Measurements from ENCODE around the gene CXCR1. TPM values are rescaled to one million over a fixed set of nuclear protein-coding genes. Genes with fewer than 3 reads are reported as not detected.

The CXCR1 gene
- total and polyA plus RNA-seq, 7 donors, result 0.07 to 1.2 (median 0.46) TPM; not detected in 4

GRCh38 chr2:218155953-218156479 lies 10.7 kb downstream of the CXCR1 start:
- Histone ChIP-seq H3K9me3 (no peaks in the 10 kb centered on the region), H3K27ac (no peak overlapping the region), H3K4me3 (no peak overlapping the region), H3K4me1 (no peaks in the 10 kb centered on the region), H3K36me3 (no peaks in the 10 kb centered on the region), H3K27me3 (no peaks in the 10 kb centered on the region)
- intact Hi-C loops (cut with DNase I), result no loop called here
- TF ChIP-seq POLR2A (IDR thresholded peaks at IDR 0.05) (no peak), POLR2AphosphoS5 (IDR thresholded peaks at IDR 0.05) (no peak), EP300 (IDR thresholded peaks at IDR 0.05) (no peak)
- TF ChIP-seq, protein P1, sequence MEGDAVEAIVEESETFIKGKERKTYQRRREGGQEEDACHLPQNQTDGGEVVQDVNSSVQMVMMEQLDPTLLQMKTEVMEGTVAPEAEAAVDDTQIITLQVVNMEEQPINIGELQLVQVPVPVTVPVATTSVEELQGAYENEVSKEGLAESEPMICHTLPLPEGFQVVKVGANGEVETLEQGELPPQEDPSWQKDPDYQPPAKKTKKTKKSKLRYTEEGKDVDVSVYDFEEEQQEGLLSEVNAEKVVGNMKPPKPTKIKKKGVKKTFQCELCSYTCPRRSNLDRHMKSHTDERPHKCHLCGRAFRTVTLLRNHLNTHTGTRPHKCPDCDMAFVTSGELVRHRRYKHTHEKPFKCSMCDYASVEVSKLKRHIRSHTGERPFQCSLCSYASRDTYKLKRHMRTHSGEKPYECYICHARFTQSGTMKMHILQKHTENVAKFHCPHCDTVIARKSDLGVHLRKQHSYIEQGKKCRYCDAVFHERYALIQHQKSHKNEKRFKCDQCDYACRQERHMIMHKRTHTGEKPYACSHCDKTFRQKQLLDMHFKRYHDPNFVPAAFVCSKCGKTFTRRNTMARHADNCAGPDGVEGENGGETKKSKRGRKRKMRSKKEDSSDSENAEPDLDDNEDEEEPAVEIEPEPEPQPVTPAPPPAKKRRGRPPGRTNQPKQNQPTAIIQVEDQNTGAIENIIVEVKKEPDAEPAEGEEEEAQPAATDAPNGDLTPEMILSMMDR (IDR thresholded peaks at IDR 0.05), result no peak
- DNase-seq, result no peak
- WGBS, 2 donors, result 86 to 88% methylated on average over 7 of the region's 7 CpGs

- no peaks in the 10 kb centered on the region for H3K4me1 ChIP-seq
- no peaks in the 10 kb centered on the region for H3K27me3 ChIP-seq
- intact Hi-C loops (cut with DNase I), result no loop called here
- WGBS, 2 donors, result 18 to 71% methylated on average over 1 of the region's 1 CpG
- no peak for DNase-seq
- no peaks in the 10 kb centered on the region for H3K9me3 ChIP-seq
- TF ChIP-seq POLR2AphosphoS5 (IDR thresholded peaks at IDR 0.05) (no peak), POLR2A (IDR thresholded peaks at IDR 0.05) (no peak)
- H3K27ac ChIP-seq, result no peak overlapping the region
- H3K36me3 ChIP-seq, result no peaks in the 10 kb centered on the region
- no peak overlapping the region for H3K4me3 ChIP-seq
These were observed 14.0 kb downstream of the CXCR1 start for GRCh38 chr2:218152777-218153176.

DNA sequence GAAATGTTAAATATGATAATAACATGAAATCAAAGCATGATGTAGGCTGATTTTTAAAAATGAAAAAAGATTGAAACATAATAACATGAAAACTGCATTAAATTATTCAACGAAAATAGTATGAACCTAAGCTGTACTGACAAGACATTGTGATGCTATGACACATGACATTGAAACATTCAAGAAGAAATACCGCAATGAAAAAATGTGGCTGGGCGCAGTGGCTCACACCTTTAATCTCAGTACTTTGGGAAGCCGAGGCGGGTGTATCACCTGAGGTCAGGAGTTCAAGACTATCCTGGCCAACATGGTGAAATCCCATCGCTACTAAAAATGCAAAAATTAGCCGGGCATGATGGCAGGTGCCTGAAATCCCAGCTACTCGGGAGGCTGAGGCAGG lies 14.6 kb downstream of the CXCR1 start:
- no peaks in the 10 kb centered on the region for H3K9me3 ChIP-seq
- H3K27ac ChIP-seq, result no peak overlapping the region
- no peaks in the 10 kb centered on the region for H3K36me3 ChIP-seq
- intact Hi-C loops (cut with DNase I), result no loop called here
- no peaks in the 10 kb centered on the region for H3K27me3 ChIP-seq
- H3K4me3 ChIP-seq, result no peak overlapping the region
- no peaks in the 10 kb centered on the region for H3K4me1 ChIP-seq
- WGBS, 2 donors, result 89 to 92% methylated on average over 8 of the region's 8 CpGs
- TF ChIP-seq EP300 (IDR thresholded peaks at IDR 0.05) (no peak), POLR2AphosphoS5 (IDR thresholded peaks at IDR 0.05) (no peak), POLR2A (IDR thresholded peaks at IDR 0.05) (no peak)
- TF ChIP-seq, protein P1 (IDR thresholded peaks at IDR 0.05), result no peak
- DNase-seq, result no peak

DNA sequence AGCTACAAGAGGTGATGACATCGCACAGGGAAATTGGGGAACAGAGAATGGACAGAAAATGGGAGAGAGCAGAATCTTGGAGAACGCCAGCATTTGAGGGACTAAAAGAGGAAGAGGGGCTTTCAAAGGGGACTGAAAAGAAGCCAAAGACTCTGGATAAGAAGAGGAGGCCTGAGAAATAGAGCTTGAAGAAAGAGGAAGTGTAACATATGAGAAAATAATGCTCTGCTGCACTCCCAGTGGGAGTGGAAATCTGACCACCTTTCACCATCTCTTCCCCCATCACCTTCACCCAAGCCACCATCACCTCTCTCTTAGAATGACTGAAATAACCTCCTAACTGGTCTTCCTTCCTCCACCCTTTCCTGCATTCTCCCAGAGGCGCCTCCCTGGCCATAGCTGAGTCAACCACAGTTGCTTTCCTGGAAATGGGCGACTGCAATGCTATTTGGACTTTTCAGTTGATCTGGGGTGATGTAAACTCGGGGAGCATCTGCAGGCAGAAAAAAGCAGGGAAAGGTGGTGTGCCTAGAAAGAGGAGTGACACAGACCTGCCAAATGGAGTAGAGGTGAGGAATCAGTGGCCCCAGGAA lies 16.8 kb downstream of the CXCR1 start:
- whole genome bisulfite sequencing, 2 donors, result 70 to 78% methylated on average over 5 of the region's 5 CpGs
- no peaks in the 10 kb centered on the region for H3K4me1 ChIP-seq
- H3K27ac ChIP-seq, result no peak overlapping the region
- DNase-seq, result no peak
- no peak overlapping the region for H3K4me3 ChIP-seq
- no peaks in the 10 kb centered on the region for H3K9me3 ChIP-seq
- intact Hi-C loops (cut with DNase I), result no loop called here
- H3K27me3 ChIP-seq, result no peaks in the 10 kb centered on the region
- TF ChIP-seq EP300 (IDR thresholded peaks at IDR 0.05) (no peak), POLR2AphosphoS5 (IDR thresholded peaks at IDR 0.05) (no peak), POLR2A (IDR thresholded peaks at IDR 0.05) (no peak)
- TF ChIP-seq, protein P1 (IDR thresholded peaks at IDR 0.05), result no peak
- no peaks in the 10 kb centered on the region for H3K36me3 ChIP-seq

GRCh38 chr2:218149098-218149497 lies 17.7 kb downstream of the CXCR1 start:
- H3K4me3 ChIP-seq, result no peak overlapping the region
- H3K9me3 ChIP-seq, result no peaks in the 10 kb centered on the region
- 69 to 77% methylated on average over 5 of the region's 5 CpGs for WGBS, 2 donors
- no peak overlapping the region for H3K27ac ChIP-seq
- intact Hi-C loops (cut with DNase I), result no loop called here
- H3K36me3 ChIP-seq, result no peaks in the 10 kb centered on the region
- no peak for TF ChIP-seq POLR2A (IDR thresholded peaks at IDR 0.05)
- TF ChIP-seq POLR2AphosphoS5 (IDR thresholded peaks at IDR 0.05), result no peak
- no peak for TF ChIP-seq EP300 (IDR thresholded peaks at IDR 0.05)
- TF ChIP-seq, protein P1 (IDR thresholded peaks at IDR 0.05), result no peak
- H3K27me3 ChIP-seq, result no peaks in the 10 kb centered on the region
- DNase-seq, result no peak
- no peaks in the 10 kb centered on the region for H3K4me1 ChIP-seq

All from sigmoid colon (tissue), 7 donors.